ENCODE measurements around the gene C18orf63.
A peak's percentile ranks its signal among the peaks of the same experiment; 100 is the strongest.

Gene C18orf63

GRCh38 chr18:74381621-74382295, 66.1 kb downstream of the C18orf63 start:
- no peak for DNase-seq

- peak in 1 of 2 experiments; percentile 9 for DNase-seq
These were observed 66.9 kb downstream of the C18orf63 start for GRCh38 chr18:74382481-74383017.

- no peak for DNase-seq
These were observed 71.7 kb downstream of the C18orf63 start for GRCh38 chr18:74387383-74387782.

- DNase-seq, result no peak
These were observed 72.6 kb downstream of the C18orf63 start for GRCh38 chr18:74388227-74388626.

GRCh38 chr18:74389171-74389927, 73.7 kb downstream of the C18orf63 start:
- no peak for DNase-seq

GRCh38 chr18:74389991-74390390, 74.4 kb downstream of the C18orf63 start:
- DNase-seq, result no peak

GRCh38 chr18:74390900-74391299, 75.3 kb downstream of the C18orf63 start:
- DNase-seq, result no peak

GRCh38 chr18:74392323-74392722, 76.7 kb downstream of the C18orf63 start:
- no peak for DNase-seq

- no peak for DNase-seq
These were observed 79.4 kb downstream of the C18orf63 start for GRCh38 chr18:74395006-74395405.

GRCh38 chr18:74395648-74396154, 80.1 kb downstream of the C18orf63 start:
- DNase-seq, result no peak

GRCh38 chr18:74396171-74397169, 80.8 kb downstream of the C18orf63 start:
- no peak for DNase-seq

- no peak for DNase-seq
These were observed 81.9 kb downstream of the C18orf63 start for GRCh38 chr18:74397572-74397971.

- DNase-seq, result no peak
These were observed 83.7 kb downstream of the C18orf63 start for GRCh38 chr18:74399091-74399887.

- no peak for DNase-seq
These were observed 85.2 kb downstream of the C18orf63 start for GRCh38 chr18:74400813-74401212.

- no peak for DNase-seq
These were observed 87.3 kb downstream of the C18orf63 start for GRCh38 chr18:74402806-74403433.

- DNase-seq, result no peak
These were observed 92.2 kb downstream of the C18orf63 start for GRCh38 chr18:74407888-74408287.

Measured in activated T-cell treated with anti-CD3 and anti-CD28 coated beads, Interleukin-2, amount 50 U/mL, for 48 hours (primary cell).